H9 (cell line): ENCODE results near the gene MAP4K1. TPM values are rescaled to one million over a fixed set of nuclear protein-coding genes. Genes with fewer than 3 reads are reported as not detected.

ENCODE experiments used
- DNase-seq: peaks from one replicate; pipeline ENCODE4 v3.0.0-alpha.2; 2017
- H2AFZ ChIP-seq: one replicate; pipeline ENCODE4 v1.6.1; 2013; ENCODE audit warnings: mild to moderate bottlenecking, low read length, control low read depth, moderate library complexity
- H2AK5ac ChIP-seq: 2 replicates; pipeline ENCODE4 v1.6.1; 2013; ENCODE audit warnings: low read length, control low read depth, mixed read lengths; ENCODE audit not compliant: insufficient read length
- H2BK120ac ChIP-seq: one replicate; pipeline ENCODE4 v1.6.1; 2013; ENCODE audit warnings: low read depth, mild to moderate bottlenecking, low read length, control low read depth, inconsistent platforms; ENCODE audit not compliant: poor library complexity, severe bottlenecking
- H2BK12ac ChIP-seq: 2 replicates; pipeline ENCODE4 v1.6.1; 2013; ENCODE audit warnings: low read length, control low read depth, mixed read lengths, low read depth; ENCODE audit not compliant: insufficient read length
- H2BK15ac ChIP-seq: 2 replicates; pipeline ENCODE4 v1.6.1; 2013; ENCODE audit warnings: low read depth, low read length, control low read depth
- H2BK20ac ChIP-seq: one replicate; pipeline ENCODE4 v1.6.1; 2013; ENCODE audit warnings: low read depth, mild to moderate bottlenecking, low read length, control low read depth, inconsistent platforms; ENCODE audit not compliant: poor library complexity, severe bottlenecking
- H2BK5ac ChIP-seq: 2 replicates; pipeline ENCODE4 v1.6.1; 2013; ENCODE audit warnings: low read length, control low read depth, mixed read lengths; ENCODE audit not compliant: insufficient read length
- H3K14ac ChIP-seq: 2 replicates; pipeline ENCODE4 v1.6.1; 2013; ENCODE audit warnings: low read length, control low read depth; ENCODE audit not compliant: insufficient read depth
- H3K18ac ChIP-seq: 2 replicates; pipeline ENCODE4 v1.6.1; 2013; ENCODE audit warnings: low read depth, mild to moderate bottlenecking, mixed read lengths, low read length, control low read depth; ENCODE audit not compliant: insufficient read length
- H3K23ac ChIP-seq: 2 replicates; pipeline ENCODE4 v1.6.1; 2013; ENCODE audit warnings: low read length, control low read depth, mixed read lengths, low read depth; ENCODE audit not compliant: insufficient read length
- H3K23me2 ChIP-seq: 2 replicates; pipeline ENCODE4 v1.6.1; 2013; ENCODE audit warnings: low read depth, mild to moderate bottlenecking, mixed read lengths, low read length, control low read depth; ENCODE audit not compliant: insufficient read length, poor library complexity, severe bottlenecking
- H3K27ac ChIP-seq: 2 replicates; pipeline ENCODE4 v1.5.1; 2013; ENCODE audit warnings: low read length, control low read depth, mixed read lengths, low read depth; ENCODE audit not compliant: insufficient read length
- H3K27me3 ChIP-seq: 2 replicates; pipeline ENCODE4 v1.6.1; 2013; ENCODE audit warnings: low read length, control low read depth, inconsistent platforms; ENCODE audit not compliant: insufficient read depth
- H3K4ac ChIP-seq: 2 replicates; pipeline ENCODE4 v1.6.1; 2013; ENCODE audit warnings: low read depth, mild to moderate bottlenecking, control low read depth, inconsistent platforms, low read length, moderate library complexity
- H3K4me1 ChIP-seq: 2 replicates; pipeline ENCODE4 v1.6.1; 2013; ENCODE audit warnings: low read length, control low read depth, inconsistent platforms; ENCODE audit not compliant: insufficient read depth
- H3K4me2 ChIP-seq: 2 replicates; pipeline ENCODE4 v1.6.1; 2013; ENCODE audit warnings: low read length, control low read depth, mixed read lengths; ENCODE audit not compliant: insufficient read length, insufficient read depth
- H3K56ac ChIP-seq: 2 replicates; pipeline ENCODE4 v1.6.1; 2013; ENCODE audit warnings: low read depth, mild to moderate bottlenecking, mixed read lengths, low read length, control low read depth; ENCODE audit not compliant: insufficient read length
- H3K79me1 ChIP-seq: 2 replicates; pipeline ENCODE4 v1.6.1; 2013; ENCODE audit warnings: low read depth, mild to moderate bottlenecking, moderate library complexity, low read length, control low read depth, inconsistent platforms; ENCODE audit not compliant: insufficient read depth, poor library complexity, severe bottlenecking
- H3K79me2 ChIP-seq: 2 replicates; pipeline ENCODE4 v1.6.1; 2013; ENCODE audit warnings: low read length, control low read depth, inconsistent platforms; ENCODE audit not compliant: insufficient read depth
- H3K9ac ChIP-seq: 2 replicates; pipeline ENCODE4 v1.6.1; 2013; ENCODE audit warnings: low read length, control low read depth, mixed read lengths; ENCODE audit not compliant: insufficient read length; ENCODE audit errors: extremely low read depth
- H3K9me3 ChIP-seq: one replicate; pipeline ENCODE4 v1.6.1; 2013; ENCODE audit warnings: low read depth, low read length, inconsistent platforms; ENCODE audit not compliant: control insufficient read depth
- H3T11ph ChIP-seq: one replicate; pipeline ENCODE4 v1.6.1; 2013; ENCODE audit warnings: mild to moderate bottlenecking, low read length, control low read depth, inconsistent platforms
- H4K20me1 ChIP-seq: one replicate; pipeline ENCODE4 v1.6.1; 2013; ENCODE audit not compliant: control insufficient read depth, insufficient read length, insufficient read depth
- H4K5ac ChIP-seq: 2 replicates; pipeline ENCODE4 v1.6.1; 2013; ENCODE audit warnings: low read depth, mild to moderate bottlenecking, mixed read lengths, low read length, control low read depth; ENCODE audit not compliant: insufficient read length
- H4K8ac ChIP-seq: replicated peaks from 2 replicates; pipeline ENCODE4 v1.6.1; 2013; ENCODE audit warnings: low read length, control low read depth, mixed read lengths, low read depth; ENCODE audit not compliant: insufficient read length
- H4K91ac ChIP-seq: 2 replicates; pipeline ENCODE4 v1.6.1; 2013; ENCODE audit warnings: low read depth, mild to moderate bottlenecking, moderate library complexity, mixed read lengths, low read length, control low read depth; ENCODE audit not compliant: insufficient read length
- H3K27ac Mint-ChIP-seq, 3 experiments: 2 replicates in 2 of 3; 3 replicates in 1 of 3; pipeline ENCODE4 v1.8.0; 2020 to 2021; ENCODE audit warnings: mixed read lengths in 3 of 3, mild to moderate bottlenecking in 1 of 3, moderate library complexity in 1 of 3
- H3K27me3 Mint-ChIP-seq: 2 replicates; pipeline ENCODE4 v1.8.0; 2021; ENCODE audit warnings: low read depth, mild to moderate bottlenecking, moderate library complexity, mixed read lengths
- H3K36me3 Mint-ChIP-seq, 3 experiments: 2 replicates in 2 of 3; 3 replicates in 1 of 3; pipeline ENCODE4 v1.8.0; 2020 to 2021; ENCODE audit warnings: low read depth in 3 of 3, mixed read lengths in 3 of 3; ENCODE audit not compliant: insufficient read depth in 1 of 3
- H3K4me1 Mint-ChIP-seq, 2 experiments: 2 replicates each; pipeline ENCODE4 v1.8.0; 2020; ENCODE audit warnings: mixed read lengths in 2 of 2
- H3K4me3 Mint-ChIP-seq, 2 experiments: 2 replicates in 1 of 2; 3 replicates in 1 of 2; pipeline ENCODE4 v1.8.0; 2020 to 2021; ENCODE audit warnings: mild to moderate bottlenecking in 2 of 2, mixed read lengths in 2 of 2, moderate library complexity in 1 of 2
- H3K9me3 Mint-ChIP-seq, 2 experiments: 2 replicates in 1 of 2; 3 replicates in 1 of 2; pipeline ENCODE4 v1.8.0; 2020; ENCODE audit warnings: mild to moderate bottlenecking in 2 of 2, mixed read lengths in 2 of 2, moderate library complexity in 1 of 2
- WGBS: extraction: QIAGEN DNeasy Blood & Tissue Kit; methylation state at CpG from one replicate; pipeline ENCODE4 v1.1.7; 2013; ENCODE audit warnings: missing lambda C conversion rate, low lambda C conversion rate, mixed read lengths; ENCODE audit not compliant: insufficient read length; ENCODE audit errors: extremely low coverage; 5-methylcytosine and 5-hydroxymethylcytosine counted together
- total RNA-seq: library from RNA; stranded (reverse); gene quantifications from 2 replicates; pipeline ENCODE4 v1.2.1, GENCODE V29; 2021
- TF ChIP-seq, protein P1 (sequence below): fragments of 200-600 bp; sonication (generic); conservative IDR thresholded peaks from 3 replicates; pipeline ENCODE4 v1.8.0; 2021; ENCODE audit warnings: antibody characterized with exemption, mild to moderate bottlenecking

MAP4K1 gene
- total RNA-seq, 1 experiment from 2014 or later: 31.1 TPM

GRCh38 chr19:38664503-38665211, 46.9 kb upstream of the MAP4K1 start:
- Histone ChIP-seq H4K20me1 (no peaks in the 10 kb centered on the region), H2BK20ac (no peak overlapping the region), H3K4me2 (no peak overlapping the region), H2BK120ac (no peak overlapping the region), H2BK12ac (peak overlapping the region; percentile 18), H3K4ac (no peak overlapping the region), H4K8ac (no peak overlapping the region), H2BK5ac (peak overlapping the region; percentile 1), H3K23ac (no peak overlapping the region), H2BK15ac (no peak overlapping the region), H2AK5ac (no peak overlapping the region), H3K23me2 (no peaks in the 10 kb centered on the region), H3T11ph (no peak overlapping the region), H2AFZ (no peak overlapping the region), H3K27me3 (no peaks in the 10 kb centered on the region), H3K27ac (peak overlapping the region; percentile 93), H3K79me2 (peaks cover 44% of the 10 kb centered on the region; the same call in 1 of the 2 replicates), H3K56ac (no peak overlapping the region), H3K9me3 (no peaks in the 10 kb centered on the region), H3K79me1 (peaks cover 4% of the 10 kb centered on the region), H4K91ac (peak overlapping the region; percentile 10), H3K9ac (no peak overlapping the region), H3K18ac (peak overlapping the region; percentile 42), H3K14ac (peak overlapping the region; percentile 53; the same call in 1 of the 2 replicates), H4K5ac (no peak overlapping the region), H3K4me1 (peaks cover 46% of the 10 kb centered on the region)
- DNase-seq: no peak
- no CpG with 5 or more reads among the region's 7 CpGs for WGBS
- Mint-ChIP-seq H3K27ac (peak overlapping the region; percentile 24 to 97 (median 75); a peak in 5 of 7 replicates), H3K36me3 (peaks cover 12 to 23% (median 15%) of the 10 kb centered on the region in 3 experiments), H3K27me3 (no peaks in the 10 kb centered on the region), H3K9me3 (no peaks in the 10 kb centered on the region), H3K4me3 (peak overlapping the region in 1 of 2 experiments; percentile 47; a peak in 2 of 5 replicates), H3K4me1 (peaks cover 84 to 88% of the 10 kb centered on the region in 2 experiments)
- TF ChIP-seq, protein P1, sequence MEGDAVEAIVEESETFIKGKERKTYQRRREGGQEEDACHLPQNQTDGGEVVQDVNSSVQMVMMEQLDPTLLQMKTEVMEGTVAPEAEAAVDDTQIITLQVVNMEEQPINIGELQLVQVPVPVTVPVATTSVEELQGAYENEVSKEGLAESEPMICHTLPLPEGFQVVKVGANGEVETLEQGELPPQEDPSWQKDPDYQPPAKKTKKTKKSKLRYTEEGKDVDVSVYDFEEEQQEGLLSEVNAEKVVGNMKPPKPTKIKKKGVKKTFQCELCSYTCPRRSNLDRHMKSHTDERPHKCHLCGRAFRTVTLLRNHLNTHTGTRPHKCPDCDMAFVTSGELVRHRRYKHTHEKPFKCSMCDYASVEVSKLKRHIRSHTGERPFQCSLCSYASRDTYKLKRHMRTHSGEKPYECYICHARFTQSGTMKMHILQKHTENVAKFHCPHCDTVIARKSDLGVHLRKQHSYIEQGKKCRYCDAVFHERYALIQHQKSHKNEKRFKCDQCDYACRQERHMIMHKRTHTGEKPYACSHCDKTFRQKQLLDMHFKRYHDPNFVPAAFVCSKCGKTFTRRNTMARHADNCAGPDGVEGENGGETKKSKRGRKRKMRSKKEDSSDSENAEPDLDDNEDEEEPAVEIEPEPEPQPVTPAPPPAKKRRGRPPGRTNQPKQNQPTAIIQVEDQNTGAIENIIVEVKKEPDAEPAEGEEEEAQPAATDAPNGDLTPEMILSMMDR: no peak
